Transverse colon (tissue), 4 donors: ENCODE data around the gene DDX51. TPM values are rescaled to one million over a fixed set of nuclear protein-coding genes. Genes with fewer than 3 reads are reported as not detected.

ENCODE experiments used
- DNase-seq: peaks from one replicate; pipeline ENCODE4 v3.0.0-alpha.2; 2019
- H3K27ac ChIP-seq, 4 donors: fragments of 200-600 bp; sonication (generic); 2 replicates each; pipeline ENCODE4 v1.5.1; 2016 to 2018; ENCODE audit warnings: inconsistent platforms in 4 of 4
- H3K27me3 ChIP-seq: fragments of 200-600 bp; sonication (generic); 2 replicates; pipeline ENCODE4 v1.5.1; 2017; ENCODE audit warnings: inconsistent platforms
- H3K36me3 ChIP-seq, 4 donors: fragments of 200-600 bp; sonication (generic); 2 replicates each; pipeline ENCODE4 v1.5.1; 2017 to 2019; ENCODE audit warnings: inconsistent platforms in 4 of 4
- H3K4me1 ChIP-seq, 4 donors: fragments of 200-600 bp; sonication (generic); 2 replicates each; pipeline ENCODE4 v1.5.1; 2017 to 2020; ENCODE audit warnings: inconsistent platforms in 4 of 4
- H3K4me3 ChIP-seq, 4 donors: fragments of 200-600 bp; sonication (generic); 1 replicate in 1 of 4; 2 replicates in 3 of 4; pipeline versions ENCODE4 v1.5.1 to v1.6.1; 2017 to 2019; ENCODE audit warnings: inconsistent platforms in 4 of 4
- H3K9me3 ChIP-seq, 2 donors: fragments of 200-600 bp; sonication (generic); 2 replicates each; pipeline ENCODE4 v1.5.1; 2017 to 2019; ENCODE audit warnings: inconsistent platforms in 2 of 2
- EP300 ChIP-seq: sonication (generic); formaldehyde crosslinking; IDR thresholded peaks from one replicate; pipeline ENCODE4 v1.6.1; 2017; ENCODE audit warnings: antibody characterized with exemption, low read depth
- POLR2A ChIP-seq: fragments of 450-650 bp; IDR thresholded peaks from one replicate; pipeline ENCODE4 v1.6.1; 2016; ENCODE audit warnings: antibody characterized with exemption, mild to moderate bottlenecking, moderate library complexity
- POLR2AphosphoS5 ChIP-seq, 3 donors: sonication (generic); formaldehyde crosslinking; IDR thresholded peaks; one replicate each; pipeline ENCODE4 v1.6.1; 2016; ENCODE audit warnings: antibody characterized with exemption in 3 of 3
- WGBS, 2 donors: methylation state at CpG; one replicate each; pipeline ENCODE4 v1.1.5; 2018; ENCODE audit warnings: low coverage in 1 of 2; 5-methylcytosine and 5-hydroxymethylcytosine counted together
- in situ Hi-C, 4 donors: fragments of 200-750 bp; cut with MboI; loops; one replicate each; pipeline versions ENCODE4 v1.15.0 to v1.15.1; 2017; ENCODE audit warnings: low sequenced_read_pairs in 3 of 4, low pct_ligation_motif_present in 1 of 4, low pct_unique_long_range_greater_than_20kb in 1 of 4
- intact Hi-C: fragments of 100-400 bp; cut with DNase I; formaldehyde crosslinking; loops from one replicate; pipeline ENCODE4 v1.15.1; 2023; ENCODE audit warnings: low total_unique reads
- total RNA-seq, 4 donors: library from RNA; depleted of rRNA; stranded (reverse); fragments of >200 nt; gene quantifications; one replicate each; pipeline ENCODE4 v1.1.0, GENCODE V29; 2016
- TF ChIP-seq, protein P1 (sequence below), 5 experiments: fragments of 200-600 bp in 3 of 5; fragments of 450-650 bp in 2 of 5; sonication (generic) in 3 of 5; IDR thresholded peaks; 1 replicate in 2 of 5; 2 replicates in 3 of 5; pipeline ENCODE4 v1.5.1; 2016 to 2017; ENCODE audit warnings: antibody characterized with exemption in 5 of 5, inconsistent platforms in 3 of 5, mild to moderate bottlenecking in 2 of 5, moderate library complexity in 1 of 5

DDX51 gene, protein sequence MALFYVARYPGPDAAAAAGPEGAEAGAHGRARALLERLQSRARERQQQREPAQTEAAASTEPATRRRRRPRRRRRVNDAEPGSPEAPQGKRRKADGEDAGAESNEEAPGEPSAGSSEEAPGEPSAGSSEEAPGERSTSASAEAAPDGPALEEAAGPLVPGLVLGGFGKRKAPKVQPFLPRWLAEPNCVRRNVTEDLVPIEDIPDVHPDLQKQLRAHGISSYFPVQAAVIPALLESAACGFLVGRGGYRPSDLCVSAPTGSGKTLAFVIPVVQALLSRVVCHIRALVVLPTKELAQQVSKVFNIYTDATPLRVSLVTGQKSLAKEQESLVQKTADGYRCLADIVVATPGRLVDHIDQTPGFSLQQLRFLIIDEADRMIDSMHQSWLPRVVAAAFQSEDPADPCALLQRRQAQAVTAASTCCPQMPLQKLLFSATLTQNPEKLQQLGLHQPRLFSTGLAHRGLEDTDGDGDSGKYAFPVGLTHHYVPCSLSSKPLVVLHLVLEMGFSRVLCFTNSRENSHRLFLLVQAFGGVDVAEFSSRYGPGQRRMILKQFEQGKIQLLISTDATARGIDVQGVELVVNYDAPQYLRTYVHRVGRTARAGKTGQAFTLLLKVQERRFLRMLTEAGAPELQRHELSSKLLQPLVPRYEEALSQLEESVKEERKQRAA
- 10 to 100 TPM in 3 of 4 donors, 1 to 10 TPM in 1; 5.3 to 52.7 (median 21.2) TPM for total RNA-seq

DNA sequence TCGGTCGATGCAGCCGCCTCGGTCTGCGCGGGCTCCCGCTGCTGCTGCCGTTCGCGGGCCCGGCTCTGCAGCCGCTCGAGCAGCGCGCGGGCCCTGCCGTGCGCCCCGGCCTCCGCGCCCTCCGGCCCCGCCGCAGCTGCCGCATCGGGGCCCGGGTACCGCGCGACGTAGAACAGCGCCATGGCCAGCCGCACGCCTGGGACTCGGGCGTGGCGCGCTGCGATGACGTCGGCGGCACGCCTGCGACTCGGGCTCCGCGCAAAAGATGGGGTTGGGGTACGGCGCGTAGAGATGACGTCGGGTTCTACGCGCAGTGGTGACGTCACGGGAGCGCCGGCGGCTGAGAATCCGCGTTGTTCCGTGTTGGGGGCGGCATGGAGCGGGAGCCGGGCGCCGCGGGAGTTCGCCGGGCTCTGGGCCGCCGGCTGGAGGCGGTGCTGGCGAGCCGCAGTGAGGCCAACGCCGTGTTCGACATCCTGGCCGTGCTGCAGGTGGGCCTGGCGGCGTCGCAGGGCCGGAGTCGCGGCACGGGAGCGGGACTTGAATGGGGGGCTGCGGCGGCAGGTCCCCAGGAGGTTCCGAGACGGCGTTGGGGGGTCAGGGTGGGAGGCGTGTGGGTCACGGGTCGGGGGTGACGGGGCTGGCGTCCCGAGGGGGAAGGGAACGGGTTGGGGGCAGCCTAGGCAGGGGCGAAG lies at the start of gene DDX51, which contains the start of gene NOC4L:
DDX51 (minus strand) TSS at position 205 of the 695 bp plus-strand sequence; CDS start at position 182, 23 bp downstream.
NOC4L (plus strand) TSS at position 343 of the 695 bp plus-strand sequence; CDS start at position 375, 32 bp downstream.
- no peaks in the 10 kb centered on the region for H3K27me3 ChIP-seq
- H3K4me3 ChIP-seq: peak within 1 kb of the TSS; percentile 62 to 96 (median 90)
- H3K9me3 ChIP-seq: no peaks in the 10 kb centered on the region
- H3K36me3 ChIP-seq: peaks cover 0 to 14% (median 2%) of the 10 kb centered on the region in 4 donors
- DNase-seq: peak; percentile 95
- intact Hi-C loops (no loop called here), in situ Hi-C loops (no loop called here)
- peaks cover 16 to 24% (median 23%) of the 10 kb centered on the region in 4 donors for H3K4me1 ChIP-seq
- WGBS, 2 donors: 1% methylated on average over 63 of the region's 100 CpGs; no CpG with 5 or more reads in 1 of the 2 donors
- peak; percentile 69 for TF ChIP-seq POLR2A
- no peak for TF ChIP-seq EP300
- TF ChIP-seq POLR2AphosphoS5 (IDR thresholded peaks at IDR 0.05): peak; percentile 93 to 95 (median 93)
- TF ChIP-seq, protein P1, sequence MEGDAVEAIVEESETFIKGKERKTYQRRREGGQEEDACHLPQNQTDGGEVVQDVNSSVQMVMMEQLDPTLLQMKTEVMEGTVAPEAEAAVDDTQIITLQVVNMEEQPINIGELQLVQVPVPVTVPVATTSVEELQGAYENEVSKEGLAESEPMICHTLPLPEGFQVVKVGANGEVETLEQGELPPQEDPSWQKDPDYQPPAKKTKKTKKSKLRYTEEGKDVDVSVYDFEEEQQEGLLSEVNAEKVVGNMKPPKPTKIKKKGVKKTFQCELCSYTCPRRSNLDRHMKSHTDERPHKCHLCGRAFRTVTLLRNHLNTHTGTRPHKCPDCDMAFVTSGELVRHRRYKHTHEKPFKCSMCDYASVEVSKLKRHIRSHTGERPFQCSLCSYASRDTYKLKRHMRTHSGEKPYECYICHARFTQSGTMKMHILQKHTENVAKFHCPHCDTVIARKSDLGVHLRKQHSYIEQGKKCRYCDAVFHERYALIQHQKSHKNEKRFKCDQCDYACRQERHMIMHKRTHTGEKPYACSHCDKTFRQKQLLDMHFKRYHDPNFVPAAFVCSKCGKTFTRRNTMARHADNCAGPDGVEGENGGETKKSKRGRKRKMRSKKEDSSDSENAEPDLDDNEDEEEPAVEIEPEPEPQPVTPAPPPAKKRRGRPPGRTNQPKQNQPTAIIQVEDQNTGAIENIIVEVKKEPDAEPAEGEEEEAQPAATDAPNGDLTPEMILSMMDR (IDR thresholded peaks at IDR 0.05): peak in 1 of 5 experiments; percentile 31
- peak within 1 kb of the TSS; percentile 84 to 92 (median 88) for H3K27ac ChIP-seq

DNA sequence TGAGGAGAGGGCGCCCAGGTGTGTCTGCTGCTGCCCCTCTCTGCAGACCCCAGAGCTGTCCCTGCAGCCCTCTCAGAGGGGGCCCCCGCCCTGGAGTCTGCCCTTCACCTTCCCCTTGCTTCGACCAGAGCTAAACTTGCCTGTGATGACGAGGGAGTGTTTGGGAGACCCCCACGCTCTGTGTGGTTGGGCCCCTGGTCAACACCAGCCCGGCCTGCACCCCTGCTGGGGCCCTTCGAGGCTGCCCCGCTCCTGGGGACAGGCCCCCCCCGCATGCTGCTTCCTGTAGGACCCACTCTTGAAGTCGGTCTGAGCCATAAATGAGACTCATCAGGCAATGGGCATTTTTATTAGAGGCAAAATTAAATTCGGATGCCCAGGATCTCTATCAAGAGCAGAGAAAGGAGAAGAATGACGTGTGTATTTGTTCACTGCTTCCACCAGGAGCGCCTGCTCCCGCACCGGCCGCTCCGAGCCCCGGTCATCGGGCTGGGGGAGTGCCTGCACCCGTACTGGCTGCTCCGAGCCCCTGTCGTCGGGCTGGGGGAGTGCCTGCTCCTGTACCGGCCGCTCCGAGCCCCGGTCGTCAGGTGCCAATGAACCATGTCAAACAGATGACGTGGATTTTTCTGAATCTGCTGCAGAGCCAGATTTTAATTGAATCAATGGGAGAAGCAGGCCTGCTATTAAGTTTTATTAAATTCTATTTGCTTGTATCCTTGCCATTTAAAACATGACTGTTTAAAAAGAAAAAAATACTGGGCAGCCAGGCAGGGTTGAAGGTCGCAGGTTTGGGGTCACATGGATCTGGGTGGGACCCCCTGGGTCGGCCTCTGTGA lies 47.8 kb upstream of the DDX51 start:
- H3K36me3 ChIP-seq: no peaks in the 10 kb centered on the region
- intact Hi-C loops: no loop called here
- TF ChIP-seq EP300 (no peak), POLR2AphosphoS5 (IDR thresholded peaks at IDR 0.05) (no peak), POLR2A (no peak)
- TF ChIP-seq, protein P1 (IDR thresholded peaks at IDR 0.05): no peak
- 80 to 81% methylated on average over 6 to 31 of the region's 31 CpGs for WGBS, 2 donors
- peaks cover 21% of the 10 kb centered on the region for H3K27me3 ChIP-seq
- H3K4me3 ChIP-seq: no peak overlapping the region
- in situ Hi-C loops: no loop called here
- peaks cover 0 to 3% of the 10 kb centered on the region in 2 donors for H3K9me3 ChIP-seq
- H3K27ac ChIP-seq: no peak overlapping the region
- no peak for DNase-seq
- peaks cover 0 to 17% (median 13%) of the 10 kb centered on the region in 4 donors for H3K4me1 ChIP-seq

DNA sequence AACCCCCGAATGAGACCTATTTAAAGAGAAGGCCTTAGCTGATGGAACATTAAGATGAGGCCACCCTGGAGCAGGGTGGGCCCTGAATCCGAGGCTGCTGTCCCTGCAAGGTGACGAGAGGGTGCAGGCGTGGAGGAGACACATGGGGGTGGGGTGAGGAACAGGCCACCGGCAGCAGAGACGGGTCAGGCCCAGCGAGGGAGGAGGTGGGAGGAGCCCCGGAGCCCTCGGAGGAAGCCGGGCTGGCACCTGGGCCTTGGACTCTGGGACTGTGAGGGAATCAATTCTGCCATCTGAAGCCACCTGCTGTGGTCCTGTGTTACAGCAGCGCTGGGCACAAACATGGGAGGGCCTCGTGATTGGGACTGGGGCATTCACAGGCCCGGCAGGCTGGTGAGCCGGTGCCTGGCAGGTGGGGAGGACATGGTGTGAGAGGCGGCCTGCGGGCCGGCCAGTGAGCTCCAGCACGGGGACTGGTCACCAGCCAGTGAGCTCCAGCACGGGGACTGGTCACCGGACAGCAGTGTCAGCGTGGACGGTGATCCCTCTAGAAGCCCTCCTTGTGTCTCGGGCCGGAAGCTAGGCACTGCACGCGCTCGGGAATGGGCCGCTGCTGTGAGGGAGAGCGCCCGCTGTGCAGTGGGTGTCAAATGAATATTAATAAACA lies 46.8 kb upstream of the DDX51 start:
- in situ Hi-C loops: no loop called here
- no peak overlapping the region for H3K27ac ChIP-seq
- TF ChIP-seq, protein P1 (IDR thresholded peaks at IDR 0.05): no peak
- TF ChIP-seq EP300 (no peak), POLR2AphosphoS5 (IDR thresholded peaks at IDR 0.05) (no peak), POLR2A (no peak)
- WGBS, 2 donors: 63 to 74% methylated on average over 8 to 30 of the region's 30 CpGs
- no peak overlapping the region for H3K4me3 ChIP-seq
- H3K27me3 ChIP-seq: peaks cover 26% of the 10 kb centered on the region
- intact Hi-C loops: no loop called here
- peaks cover 0 to 17% (median 13%) of the 10 kb centered on the region in 4 donors for H3K4me1 ChIP-seq
- no peak for DNase-seq
- H3K36me3 ChIP-seq: no peaks in the 10 kb centered on the region
- peaks cover 0 to 3% of the 10 kb centered on the region in 2 donors for H3K9me3 ChIP-seq
